SJCRH30 (cell line): ENCODE results near the gene GLIPR1. TPM values are rescaled to one million over a fixed set of nuclear protein-coding genes. Genes with fewer than 3 reads are reported as not detected.
"Not testable (repeated sequence)": the region's sequence is repeated elsewhere in the genome, so short reads cannot be mapped to it uniquely, and the experiment has no call there.

Experiments used
- DNase-seq, 2 experiments: peaks; one replicate each; pipeline ENCODE4 v3.0.0-alpha.2; 2015 to 2020
- H3K27ac ChIP-seq: fragments of 250-450 bp; sonication (Bioruptor Pico); 2 replicates; pipeline ENCODE4 v1.5.1; 2020; ENCODE audit warnings: mild to moderate bottlenecking, moderate library complexity
- H3K27me3 ChIP-seq: fragments of 250-450 bp; sonication (Bioruptor Pico); 2 replicates; pipeline ENCODE4 v1.5.1; 2020; ENCODE audit warnings: mild to moderate bottlenecking, moderate library complexity
- H3K36me3 ChIP-seq: fragments of 250-450 bp; sonication (Bioruptor Pico); 2 replicates; pipeline ENCODE4 v1.5.1; 2020; ENCODE audit warnings: mild to moderate bottlenecking, moderate library complexity
- H3K4me1 ChIP-seq: fragments of 250-450 bp; sonication (Bioruptor Pico); 2 replicates; pipeline ENCODE4 v1.5.1; 2020; ENCODE audit warnings: mild to moderate bottlenecking, moderate library complexity
- H3K4me3 ChIP-seq: fragments of 250-450 bp; sonication (Bioruptor Pico); 2 replicates; pipeline ENCODE4 v1.5.1; 2020; ENCODE audit warnings: mild to moderate bottlenecking, moderate library complexity
- H3K9me3 ChIP-seq: fragments of 250-450 bp; sonication (Bioruptor Pico); replicated peaks from 2 replicates; pipeline ENCODE4 v1.5.1; 2020; ENCODE audit warnings: mild to moderate bottlenecking, moderate library complexity
- total RNA-seq: library from RNA; depleted of rRNA; stranded (reverse); fragments of >200 nt; shearing (Covaris generic); gene quantifications from 2 replicates; pipeline ENCODE4 v1.2.3, GENCODE V29; 2014; rRNA removed

GLIPR1 gene
- total RNA-seq, result 1.6 and 1.7 TPM in 2 replicates

DNA sequence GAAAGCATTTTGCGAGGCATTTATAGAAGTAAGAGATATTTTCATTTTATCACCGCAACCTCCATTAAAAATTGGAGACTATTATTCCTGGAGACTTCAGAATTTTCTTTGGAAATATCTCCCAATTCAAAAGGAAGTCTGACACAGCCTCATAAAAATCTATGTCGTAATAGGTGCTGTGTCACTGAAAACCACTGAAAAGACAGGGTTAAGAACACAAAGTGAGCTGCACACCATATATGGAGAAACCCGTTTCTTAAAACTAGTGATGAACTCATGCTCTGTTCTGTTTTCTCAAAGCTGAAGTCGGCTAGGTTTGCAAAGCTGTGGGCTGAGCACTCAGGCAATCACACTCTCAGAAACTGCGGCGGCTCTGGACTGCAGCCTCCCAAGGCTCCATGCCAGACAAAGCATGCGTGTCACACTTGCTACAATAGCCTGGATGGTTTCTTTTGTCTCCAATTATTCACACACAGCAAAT lies at the start of gene GLIPR1:
Gene GLIPR1 (plus strand): TSS at position 287 of the 481 bp plus-strand sequence. CDS start 126 bp downstream, at position 413.
- peak within 1 kb of the TSS; percentile 33 for H3K4me3 ChIP-seq
- H3K4me1 ChIP-seq, result no peaks in the 10 kb centered on the region
- H3K27ac ChIP-seq, result no peak within 1 kb of the TSS
- no peaks in the 10 kb centered on the region for H3K27me3 ChIP-seq
- no peaks in the 10 kb centered on the region for H3K9me3 ChIP-seq
- H3K36me3 ChIP-seq, result no peaks in the 10 kb centered on the region
- DNase-seq, result peak; percentile 4 to 26

DNA sequence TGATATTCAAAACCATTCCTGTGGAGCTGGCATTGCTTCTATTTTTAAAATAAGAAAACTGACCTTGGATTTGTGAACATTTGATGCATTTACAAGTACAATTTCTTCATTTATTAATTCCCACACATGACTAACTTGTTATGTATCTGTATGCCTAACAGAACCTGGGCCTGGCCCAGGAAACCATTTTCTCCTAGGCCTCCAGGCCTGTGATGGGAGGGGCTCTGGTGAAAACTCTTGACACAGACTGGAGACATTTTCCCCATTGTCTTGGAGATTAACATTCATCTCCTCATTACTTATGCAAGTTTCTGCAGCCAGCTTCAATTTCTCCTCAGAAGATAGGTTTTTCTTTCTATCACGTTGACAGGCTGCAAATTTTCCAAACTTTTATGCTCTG lies 47.6 kb upstream of the GLIPR1 start:
- Histone ChIP-seq H3K27ac (no peak overlapping the region), H3K27me3 (no peaks in the 10 kb centered on the region), H3K4me1 (no peaks in the 10 kb centered on the region), H3K4me3 (no peak overlapping the region), H3K9me3 (no peaks in the 10 kb centered on the region; the same call in 1 of the 2 replicates), H3K36me3 (no peaks in the 10 kb centered on the region)
- DNase-seq, result no peak

DNA sequence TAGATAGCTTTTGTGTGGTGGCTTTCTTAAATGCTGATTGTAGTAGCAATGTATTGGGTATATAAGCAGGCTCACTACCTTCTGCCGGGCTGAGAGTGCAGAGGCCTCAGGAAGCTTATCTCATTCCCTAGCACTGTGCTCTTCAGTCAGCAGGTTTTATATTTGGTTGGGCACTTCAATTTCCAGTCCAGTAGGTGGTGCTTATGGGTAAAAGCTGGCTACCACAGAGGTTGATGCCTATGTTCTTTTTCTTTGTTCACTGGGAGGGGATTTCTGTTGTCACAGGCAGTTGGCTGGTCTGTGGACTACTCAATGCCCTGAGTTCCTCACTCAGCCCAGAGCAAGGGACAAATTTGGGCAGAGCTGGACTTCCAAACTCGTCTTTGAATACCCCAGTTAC lies 43.0 kb upstream of the GLIPR1 start:
- H3K9me3 ChIP-seq, result no peaks in the 10 kb centered on the region; the same call in 1 of the 2 replicates
- no peaks in the 10 kb centered on the region for H3K27me3 ChIP-seq
- no peaks in the 10 kb centered on the region for H3K36me3 ChIP-seq
- no peaks in the 10 kb centered on the region for H3K4me1 ChIP-seq
- H3K27ac ChIP-seq, result no peak overlapping the region
- peak in 1 of 2 experiments; percentile 3 for DNase-seq
- no peak overlapping the region for H3K4me3 ChIP-seq

DNA sequence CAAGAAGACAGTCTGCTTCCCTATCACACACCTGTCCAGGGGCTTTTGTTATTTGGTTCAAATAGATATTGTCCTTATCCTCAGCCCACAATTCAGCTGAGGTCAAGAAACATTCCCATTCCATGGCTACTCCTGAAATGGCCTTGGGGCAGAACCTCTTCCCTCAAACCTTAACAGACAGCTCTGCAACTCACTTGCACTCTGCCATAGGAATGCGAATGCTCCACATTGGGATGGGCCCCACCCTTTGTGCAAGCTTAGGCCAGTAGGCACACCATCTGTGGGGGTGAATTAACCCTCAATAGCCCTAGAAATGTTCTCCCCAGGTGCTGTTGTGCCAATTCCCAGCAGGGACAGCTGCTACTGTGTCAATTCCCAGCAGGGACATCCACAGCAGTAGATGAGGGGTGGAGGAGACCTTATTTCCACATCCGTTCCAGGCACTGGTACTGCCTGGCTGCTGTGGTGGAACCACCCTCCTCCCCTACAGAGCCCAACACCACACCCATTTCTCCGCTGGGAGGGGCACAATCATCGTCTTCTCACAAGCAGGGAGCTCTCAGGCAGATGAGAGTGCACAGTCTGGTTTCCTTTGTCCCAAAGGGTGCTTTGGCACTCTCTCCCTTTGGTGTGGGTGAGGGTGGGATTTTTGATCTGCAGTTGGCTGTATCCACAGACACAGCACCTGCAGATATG lies 42.3 kb upstream of the GLIPR1 start:
- no peak for DNase-seq
- Histone ChIP-seq H3K27me3 (no peaks in the 10 kb centered on the region), H3K27ac (no peak overlapping the region), H3K9me3 (no peaks in the 10 kb centered on the region; the same call in 1 of the 2 replicates), H3K4me3 (no peak overlapping the region), H3K36me3 (no peaks in the 10 kb centered on the region), H3K4me1 (no peaks in the 10 kb centered on the region)

DNA sequence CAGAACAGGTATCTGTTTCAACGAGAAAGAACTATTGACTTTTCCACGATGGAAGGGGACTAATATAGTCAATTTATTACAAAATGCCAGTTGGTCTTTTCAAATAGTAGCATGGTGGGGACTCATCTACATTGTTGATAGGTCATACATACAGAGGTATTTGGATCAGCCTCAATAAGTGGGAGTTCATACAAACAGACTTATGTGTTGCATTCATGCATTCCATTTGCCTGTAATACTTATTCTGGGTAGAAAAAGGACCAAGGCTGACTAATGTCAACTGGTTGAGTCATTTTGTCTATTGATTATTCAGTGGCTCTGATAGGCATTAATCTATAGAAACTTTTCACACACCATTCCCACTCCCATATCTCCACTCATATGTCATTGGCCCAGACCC lies 41.5 kb upstream of the GLIPR1 start:
- H3K4me3 ChIP-seq, result no peak overlapping the region
- no peaks in the 10 kb centered on the region for H3K36me3 ChIP-seq
- no peak overlapping the region for H3K27ac ChIP-seq
- no peak for DNase-seq
- no peaks in the 10 kb centered on the region for H3K27me3 ChIP-seq
- no peaks in the 10 kb centered on the region for H3K4me1 ChIP-seq
- H3K9me3 ChIP-seq, result no peaks in the 10 kb centered on the region; the same call in 1 of the 2 replicates

DNA sequence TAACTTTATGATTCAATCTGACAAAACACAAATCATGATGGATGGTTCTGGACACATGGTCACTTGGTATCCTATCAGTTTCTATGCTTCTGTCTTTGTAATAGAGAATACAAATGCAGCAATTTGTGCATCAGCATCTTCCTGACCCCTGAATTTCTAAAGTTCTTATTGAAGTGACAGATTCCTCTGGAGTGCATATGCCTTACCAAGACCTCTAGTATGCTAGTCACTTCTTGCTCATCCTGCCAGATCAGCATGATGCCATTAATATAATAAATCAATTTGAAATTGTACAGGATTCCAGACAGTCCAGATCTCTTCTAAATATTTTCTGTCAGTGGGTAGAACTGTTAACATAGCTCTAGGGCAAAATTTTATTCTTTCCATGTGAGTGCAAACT lies 40.6 kb upstream of the GLIPR1 start:
- H3K9me3 ChIP-seq, result no peaks in the 10 kb centered on the region; the same call in 1 of the 2 replicates
- H3K27me3 ChIP-seq, result no peaks in the 10 kb centered on the region
- no peak for DNase-seq
- H3K36me3 ChIP-seq, result no peaks in the 10 kb centered on the region
- no peaks in the 10 kb centered on the region for H3K4me1 ChIP-seq
- no peak overlapping the region for H3K27ac ChIP-seq
- no peak overlapping the region for H3K4me3 ChIP-seq

DNA sequence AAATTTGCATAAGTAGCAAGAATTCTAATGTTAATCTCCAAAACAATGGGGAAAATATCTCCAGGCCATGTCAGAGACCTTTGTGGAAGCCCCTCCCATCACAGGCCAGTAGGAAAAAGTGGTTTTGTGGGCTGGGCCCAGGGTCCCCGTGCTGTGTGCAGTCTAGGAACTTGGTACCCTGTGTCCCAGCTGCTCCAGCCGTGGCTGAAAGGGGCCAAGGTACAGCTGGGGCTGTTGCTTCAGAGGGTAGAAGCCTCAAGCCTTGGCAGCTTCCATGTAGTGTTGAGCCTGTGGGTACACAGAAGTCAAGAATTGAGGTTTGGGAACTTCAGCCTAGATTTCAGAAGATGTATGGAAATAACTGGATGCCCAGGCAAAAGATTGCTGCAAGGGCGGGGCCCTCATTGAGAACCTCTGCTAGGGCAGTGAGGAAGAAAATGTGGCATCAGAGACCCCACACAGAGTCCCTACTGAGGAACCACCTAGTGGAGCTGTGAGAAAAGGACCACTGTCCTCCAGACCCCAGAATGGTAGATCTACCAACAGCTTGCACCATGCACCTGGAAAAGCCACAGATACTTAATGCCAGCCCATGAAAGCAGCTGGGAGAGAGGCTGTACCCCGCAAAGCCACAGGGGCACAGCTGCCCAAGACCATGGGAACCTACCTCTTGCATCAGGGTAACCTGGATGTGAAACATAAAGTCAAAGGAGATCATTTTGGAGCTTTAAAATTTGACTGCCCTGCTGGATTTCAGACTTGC lies 38.7 kb upstream of the GLIPR1 start:
- H3K9me3 ChIP-seq, H3K27ac ChIP-seq, H3K27me3 ChIP-seq: not testable (repeated sequence)

DNA sequence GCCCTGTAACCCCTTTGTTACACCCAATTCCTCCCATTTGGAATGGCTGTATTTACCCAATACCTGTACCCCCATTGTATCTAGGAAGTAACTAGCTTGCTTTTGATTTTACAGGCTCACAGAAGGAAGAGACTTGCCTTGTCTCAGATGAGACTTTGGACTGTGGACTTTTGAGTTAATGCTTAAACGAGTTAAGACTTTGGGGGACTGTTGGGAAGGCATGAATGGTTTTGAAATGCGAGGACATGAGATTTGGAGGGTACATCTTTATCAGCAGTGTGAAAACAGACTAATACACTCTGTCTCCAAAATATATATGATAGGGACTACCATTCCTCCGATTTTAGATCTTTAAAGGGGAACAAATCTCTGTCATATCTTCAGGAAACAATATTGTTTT lies 38.1 kb upstream of the GLIPR1 start:
- H3K27me3 ChIP-seq, H3K9me3 ChIP-seq, H3K4me3 ChIP-seq, H3K36me3 ChIP-seq, H3K27ac ChIP-seq, DNase-seq, H3K4me1 ChIP-seq: not testable (repeated sequence)

More for the DNA sequence above, 38.7 kb upstream of the GLIPR1 start:
- not testable (repeated sequence) for DNase-seq, H3K4me1 ChIP-seq, H3K36me3 ChIP-seq, H3K4me3 ChIP-seq

DNA sequence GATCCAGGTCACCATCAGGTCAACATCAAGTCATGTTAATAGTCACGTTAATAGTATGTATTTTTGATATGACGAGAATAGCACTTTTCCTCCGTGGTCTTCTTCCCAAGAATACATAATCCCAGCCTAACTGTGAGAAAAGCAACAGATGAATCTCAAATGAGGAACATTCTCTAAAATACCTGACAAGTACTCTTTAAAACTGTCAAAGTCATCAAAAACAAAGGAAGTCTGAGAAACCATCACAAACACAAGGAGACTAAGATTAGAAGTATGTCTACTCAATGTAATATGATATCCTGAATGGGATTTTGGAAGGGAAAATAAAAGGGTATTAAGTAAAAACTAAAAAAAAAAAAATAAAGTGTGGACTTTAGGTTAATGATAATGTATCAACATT lies 36.8 kb upstream of the GLIPR1 start:
- no peak for DNase-seq
- Histone ChIP-seq H3K27me3 (no peaks in the 10 kb centered on the region), H3K36me3 (no peaks in the 10 kb centered on the region), H3K4me1 (no peaks in the 10 kb centered on the region), H3K27ac (no peak overlapping the region), H3K9me3 (no peaks in the 10 kb centered on the region), H3K4me3 (no peak overlapping the region)

DNA sequence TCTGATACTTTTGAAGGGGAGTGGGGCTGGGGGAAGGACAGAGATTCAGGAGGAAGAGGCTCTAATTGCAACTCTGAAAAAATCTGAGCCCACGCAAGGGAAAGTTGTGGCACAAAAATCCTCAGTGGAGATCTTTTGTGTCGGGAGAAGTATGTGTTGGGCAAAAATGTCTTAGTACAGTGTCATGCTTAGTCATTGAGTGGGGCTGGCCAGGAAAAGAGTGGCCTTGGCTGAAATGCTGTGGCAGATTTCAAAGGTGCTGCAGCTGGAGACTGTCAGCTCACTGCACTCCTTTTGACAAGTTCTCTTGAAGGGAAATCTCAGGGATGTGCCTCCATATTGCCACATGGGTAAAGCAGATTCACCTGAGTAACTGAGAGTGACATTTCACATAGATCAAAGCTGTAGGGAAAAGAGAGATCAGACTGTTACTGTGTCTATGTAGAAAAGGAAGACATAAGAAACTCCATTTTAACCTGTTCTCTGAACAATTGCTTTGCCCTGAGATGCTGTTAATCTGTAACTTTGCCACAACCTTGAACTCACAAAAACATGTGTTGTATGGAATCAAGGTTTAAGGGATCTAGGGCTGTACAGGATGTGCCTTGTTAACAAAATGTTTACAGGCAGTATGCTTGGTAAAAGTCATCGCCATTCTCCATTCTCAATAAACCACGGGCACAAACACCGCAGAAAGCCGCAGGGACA lies 36.0 kb upstream of the GLIPR1 start:
- no peaks in the 10 kb centered on the region for H3K4me1 ChIP-seq
- no peaks in the 10 kb centered on the region for H3K9me3 ChIP-seq
- no peak for DNase-seq
- H3K36me3 ChIP-seq, result no peaks in the 10 kb centered on the region
- H3K4me3 ChIP-seq, result no peak overlapping the region
- no peak overlapping the region for H3K27ac ChIP-seq
- no peaks in the 10 kb centered on the region for H3K27me3 ChIP-seq

DNA sequence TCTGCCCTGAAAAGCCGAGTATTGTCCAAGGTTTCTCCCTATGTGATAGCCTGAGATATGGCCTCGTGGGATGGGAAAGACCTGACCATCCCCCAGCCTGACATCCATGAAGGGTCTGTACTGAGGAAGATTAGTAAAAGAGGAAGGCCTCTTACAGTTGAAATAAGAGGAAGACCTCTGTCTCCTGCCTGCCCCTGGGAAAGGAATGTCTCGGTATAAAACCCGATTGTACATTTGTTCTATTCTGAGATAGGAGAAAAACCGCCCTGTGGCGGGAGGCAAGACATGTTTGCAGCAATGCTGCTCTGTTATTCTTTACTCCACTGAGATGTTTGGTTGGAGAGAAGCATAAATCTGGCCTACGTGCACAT lies 35.4 kb upstream of the GLIPR1 start:
- not testable (repeated sequence) for H3K4me3 ChIP-seq, H3K9me3 ChIP-seq, DNase-seq, H3K27ac ChIP-seq, H3K4me1 ChIP-seq, H3K27me3 ChIP-seq, H3K36me3 ChIP-seq

DNA sequence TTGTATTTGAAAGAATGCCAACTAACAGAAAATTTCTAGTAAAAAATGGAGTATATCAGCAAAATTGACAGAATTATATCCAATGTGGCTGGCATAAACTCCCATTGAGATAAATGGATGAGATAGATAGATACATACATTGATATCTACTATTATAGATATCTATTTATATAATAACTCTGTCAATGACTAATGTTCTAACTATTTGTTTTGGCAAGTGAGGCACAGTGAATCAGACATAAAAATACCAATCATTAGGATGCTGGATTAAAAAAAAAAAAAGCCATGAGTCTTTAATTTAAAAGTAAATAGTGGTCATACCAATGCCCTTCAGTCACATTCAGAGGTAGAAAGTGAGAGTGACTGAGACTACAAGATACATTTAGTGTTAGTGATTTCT lies 33.7 kb upstream of the GLIPR1 start:
- no peaks in the 10 kb centered on the region for H3K4me1 ChIP-seq
- no peaks in the 10 kb centered on the region for H3K36me3 ChIP-seq
- H3K27me3 ChIP-seq, result no peaks in the 10 kb centered on the region
- no peak for DNase-seq
- no peak overlapping the region for H3K27ac ChIP-seq
- H3K9me3 ChIP-seq, result no peaks in the 10 kb centered on the region
- no peak overlapping the region for H3K4me3 ChIP-seq

DNA sequence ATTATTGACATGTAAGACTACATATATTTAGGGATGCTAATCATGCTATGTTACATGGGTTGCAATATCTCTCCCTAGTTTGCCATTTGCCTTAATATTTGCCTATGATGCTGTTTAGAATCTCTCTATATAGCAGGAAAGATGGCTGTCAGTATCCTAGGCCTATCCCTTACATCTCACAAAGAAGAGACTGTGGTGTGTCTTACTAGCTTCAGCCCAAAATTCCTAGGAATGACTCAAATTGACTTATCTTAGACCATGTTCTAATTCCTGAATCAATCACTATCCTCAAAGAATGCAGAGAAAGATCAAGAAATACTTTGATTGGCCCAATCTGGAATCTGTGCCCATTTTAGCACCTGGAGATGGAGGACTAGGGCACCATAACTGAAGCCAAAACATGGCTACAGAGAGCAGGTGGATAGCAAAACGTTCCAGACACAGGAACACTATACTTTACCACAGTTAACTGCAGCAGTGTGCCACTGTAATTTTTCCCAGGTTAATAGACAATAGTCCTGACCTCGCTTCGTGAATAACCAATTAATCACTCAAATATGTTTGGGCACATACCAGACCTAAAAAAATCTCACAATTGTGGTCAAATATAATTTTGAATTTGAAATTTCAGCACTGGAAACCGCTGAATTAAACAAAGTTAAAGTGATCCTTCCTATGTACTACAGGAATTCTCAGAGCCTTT lies 32.7 kb upstream of the GLIPR1 start:
- Histone ChIP-seq H3K36me3 (no peaks in the 10 kb centered on the region), H3K4me1 (no peaks in the 10 kb centered on the region), H3K4me3 (no peak overlapping the region), H3K9me3 (no peaks in the 10 kb centered on the region), H3K27ac (no peak overlapping the region), H3K27me3 (no peaks in the 10 kb centered on the region)
- DNase-seq, result no peak

DNA sequence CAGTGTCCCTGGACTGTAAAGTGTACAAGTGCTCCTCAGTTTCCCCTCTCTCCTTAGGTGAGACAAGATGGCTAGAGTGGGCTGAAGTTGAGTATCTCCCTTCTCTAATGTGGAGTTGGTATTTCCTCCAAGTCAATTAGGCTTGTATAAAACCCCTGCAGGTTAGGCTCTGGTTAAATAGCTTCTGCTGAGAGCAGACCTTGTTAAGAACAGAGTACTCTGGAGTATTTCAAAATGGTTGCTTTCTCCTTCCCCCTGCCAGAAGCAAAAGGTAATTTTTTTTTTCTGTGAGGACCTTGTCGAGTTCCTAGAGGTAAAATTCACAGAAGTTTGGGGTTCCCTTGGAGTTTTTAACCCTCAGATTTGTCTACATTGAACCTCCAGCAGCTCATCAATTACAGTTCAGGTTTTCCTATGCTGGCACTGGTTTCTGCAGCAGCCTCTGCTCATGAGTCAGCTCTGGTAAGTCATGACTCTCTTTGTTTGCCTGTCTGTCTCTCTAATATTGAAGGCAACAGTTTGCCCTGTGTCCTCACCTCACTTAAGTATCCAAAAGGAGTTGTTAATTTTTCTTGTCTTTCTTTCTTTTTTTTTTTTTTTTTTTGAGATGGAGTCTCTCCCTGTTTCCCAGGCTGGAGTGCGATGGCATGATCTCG lies 27.8 kb upstream of the GLIPR1 start:
- DNase-seq, result no peak
- H3K36me3 ChIP-seq, result no peaks in the 10 kb centered on the region
- H3K9me3 ChIP-seq, result peaks cover 4% of the 10 kb centered on the region
- H3K4me3 ChIP-seq, result no peak overlapping the region
- no peak overlapping the region for H3K27ac ChIP-seq
- H3K27me3 ChIP-seq, result no peaks in the 10 kb centered on the region
- no peaks in the 10 kb centered on the region for H3K4me1 ChIP-seq
